ENCODE measurements around the gene CCDC88B.

Gene CCDC88B

GRCh38 chr11:64343767-64344559, 4.0 kb downstream of the CCDC88B start:
- no peak for DNase-seq

GRCh38 chr11:64344787-64345186, 4.8 kb downstream of the CCDC88B start:
- DNase-seq: no peak

GRCh38 chr11:64347193-64347867, 7.3 kb downstream of the CCDC88B start:
- no peak for DNase-seq

GRCh38 chr11:64348383-64349024, 8.5 kb downstream of the CCDC88B start:
- DNase-seq: no peak

DNA sequence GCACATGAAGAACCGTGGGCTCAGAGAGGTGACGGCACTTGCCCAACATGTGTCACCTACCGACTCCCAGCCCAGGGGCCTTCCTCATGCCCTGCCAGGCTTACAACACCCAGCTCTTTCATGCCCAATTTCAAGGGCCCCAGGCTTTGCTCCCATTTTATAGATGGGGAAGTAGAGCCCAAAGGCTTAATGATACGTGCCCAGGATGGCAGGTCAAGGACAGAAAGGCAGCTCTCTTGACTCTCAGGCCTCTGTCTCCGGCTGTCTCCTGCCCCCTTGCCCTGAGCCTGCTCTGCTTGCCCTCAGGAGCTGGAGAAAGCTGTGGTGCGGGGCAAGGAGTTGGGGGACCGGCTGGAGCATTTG, 9.0 kb downstream of the CCDC88B start:
- no peak for DNase-seq

GRCh38 chr11:64349404-64349803, 9.4 kb downstream of the CCDC88B start:
- no peak for DNase-seq

GRCh38 chr11:64351136-64351631, 11.2 kb downstream of the CCDC88B start:
- no peak for DNase-seq

DNA sequence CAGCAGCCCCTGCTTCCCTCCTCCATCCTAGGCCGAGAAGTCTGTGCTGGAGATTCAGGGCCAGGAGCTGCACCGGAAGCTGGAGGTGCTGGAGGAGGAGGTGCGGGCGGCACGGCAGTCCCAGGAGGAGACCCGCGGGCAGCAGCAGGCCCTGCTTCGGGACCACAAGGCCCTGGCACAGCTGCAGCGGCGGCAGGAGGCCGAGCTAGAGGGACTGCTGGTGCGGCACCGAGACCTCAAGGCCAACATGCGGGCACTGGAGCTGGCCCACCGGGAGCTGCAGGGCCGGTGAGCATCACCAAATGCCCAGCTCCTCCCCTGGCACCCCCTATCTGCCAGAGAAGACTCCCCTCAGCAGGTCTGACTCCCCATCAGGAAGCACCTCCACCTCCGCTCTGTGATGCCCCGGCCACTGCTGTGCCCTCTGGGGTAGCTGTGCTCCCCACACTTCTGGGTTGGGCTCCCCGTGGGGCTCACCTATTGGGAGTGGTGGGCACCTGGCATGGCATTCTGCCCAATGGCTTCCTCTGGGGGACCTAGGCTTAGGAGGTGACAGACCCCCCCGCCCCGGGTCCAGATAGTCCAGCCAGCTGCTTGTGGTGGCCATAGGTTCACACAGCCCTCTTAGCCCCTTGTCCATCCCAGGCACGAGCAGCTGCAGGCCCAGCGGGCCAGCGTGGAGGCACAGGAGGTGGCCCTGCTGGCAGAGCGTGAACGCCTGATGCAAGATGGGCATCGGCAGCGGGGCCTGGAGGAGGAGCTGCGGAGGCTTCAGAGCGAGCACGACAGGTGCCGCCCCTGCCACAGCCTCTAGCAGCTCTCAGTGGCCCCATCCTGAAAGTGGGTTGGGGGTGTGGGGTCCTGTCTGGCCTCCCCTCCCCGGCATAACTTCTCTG, 12.3 kb downstream of the CCDC88B start:
- no peak for DNase-seq

DNA sequence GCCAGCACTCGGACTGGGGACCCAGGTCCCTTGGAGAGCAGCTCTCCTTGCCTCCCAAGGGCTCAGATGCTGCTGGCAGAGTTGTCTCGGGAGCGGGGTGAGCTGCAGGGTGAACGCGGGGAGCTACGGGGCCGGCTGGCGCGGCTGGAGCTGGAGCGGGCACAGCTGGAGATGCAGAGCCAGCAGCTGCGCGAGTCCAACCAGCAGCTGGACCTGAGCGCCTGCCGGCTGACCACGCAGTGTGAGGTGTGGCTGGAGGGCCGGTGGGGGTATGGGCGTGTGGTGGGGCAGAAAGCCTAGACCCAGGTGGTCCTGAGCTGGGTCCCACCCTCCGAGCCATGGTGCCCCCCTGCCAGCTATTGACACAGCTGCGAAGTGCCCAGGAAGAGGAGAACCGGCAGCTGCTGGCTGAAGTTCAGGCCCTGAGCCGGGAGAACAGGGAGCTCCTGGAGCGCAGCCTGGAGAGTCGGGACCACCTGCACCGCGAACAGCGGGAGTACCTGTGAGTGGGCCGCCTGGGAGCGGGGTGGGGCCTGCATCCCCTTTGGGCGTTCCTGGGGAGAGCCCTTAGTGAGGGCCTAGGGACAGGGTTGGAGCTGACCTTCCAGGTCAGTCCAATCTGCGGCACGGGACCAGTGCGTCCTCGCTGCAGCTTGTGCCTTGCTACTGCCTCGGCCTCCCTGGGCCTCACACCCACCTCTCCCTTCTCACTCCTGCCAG, 13.2 kb downstream of the CCDC88B start:
- DNase-seq: no peak

- no peak for DNase-seq
Observed at GRCh38 chr11:64353715-64354506, 13.9 kb downstream of the CCDC88B start.

- peak; percentile 31 to 54 for DNase-seq
Observed at GRCh38 chr11:64355078-64355940, 15.3 kb downstream of the CCDC88B start.

DNA sequence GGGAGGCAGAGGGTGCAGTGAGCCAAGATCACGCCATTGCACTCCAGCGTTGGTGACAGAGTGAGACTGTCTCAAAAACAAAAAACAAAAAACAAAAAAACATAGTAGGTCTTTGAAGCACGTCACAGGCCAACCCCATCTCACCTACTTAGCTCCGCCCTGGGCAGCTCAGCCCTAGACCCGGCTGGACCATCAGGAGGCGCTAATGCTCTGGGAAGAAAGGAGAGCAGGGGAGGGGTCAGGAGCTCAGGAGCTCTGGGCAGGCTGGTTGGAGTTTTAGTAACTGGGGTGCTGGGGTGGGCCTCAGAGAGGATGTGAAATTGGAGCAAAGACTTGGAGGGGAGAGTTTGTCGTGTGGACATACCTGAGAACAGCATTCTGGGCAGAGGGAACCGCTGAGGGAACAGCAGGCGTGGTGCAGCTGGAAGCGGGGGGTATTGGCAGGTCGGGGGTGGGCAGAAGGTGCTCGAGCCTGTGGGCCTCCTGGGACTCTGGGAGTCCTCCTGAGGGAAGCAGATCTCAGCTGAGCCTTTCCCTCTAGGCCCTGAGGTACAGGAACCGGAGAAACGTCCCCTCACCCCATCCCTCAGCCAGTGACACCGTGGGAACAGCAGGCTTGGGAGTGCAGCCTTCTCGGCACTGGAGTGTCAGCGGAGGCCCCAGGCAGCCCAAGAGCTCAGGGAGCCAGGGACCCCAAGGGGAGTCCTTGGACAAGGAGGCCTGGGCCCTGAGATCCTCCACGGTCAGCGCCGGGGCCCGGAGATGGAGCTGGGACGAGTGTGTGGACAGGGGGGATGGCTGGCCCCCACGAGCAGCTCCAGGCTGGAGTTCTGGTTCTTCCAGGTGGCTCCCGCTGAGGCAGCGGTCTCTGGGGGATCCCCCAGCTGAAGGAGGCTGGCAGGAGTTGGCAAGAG, 16.8 kb downstream of the CCDC88B start:
- peak; percentile 43 to 54 for DNase-seq

- no peak for DNase-seq
Observed at GRCh38 chr11:64357446-64357845, 17.4 kb downstream of the CCDC88B start.

DNA sequence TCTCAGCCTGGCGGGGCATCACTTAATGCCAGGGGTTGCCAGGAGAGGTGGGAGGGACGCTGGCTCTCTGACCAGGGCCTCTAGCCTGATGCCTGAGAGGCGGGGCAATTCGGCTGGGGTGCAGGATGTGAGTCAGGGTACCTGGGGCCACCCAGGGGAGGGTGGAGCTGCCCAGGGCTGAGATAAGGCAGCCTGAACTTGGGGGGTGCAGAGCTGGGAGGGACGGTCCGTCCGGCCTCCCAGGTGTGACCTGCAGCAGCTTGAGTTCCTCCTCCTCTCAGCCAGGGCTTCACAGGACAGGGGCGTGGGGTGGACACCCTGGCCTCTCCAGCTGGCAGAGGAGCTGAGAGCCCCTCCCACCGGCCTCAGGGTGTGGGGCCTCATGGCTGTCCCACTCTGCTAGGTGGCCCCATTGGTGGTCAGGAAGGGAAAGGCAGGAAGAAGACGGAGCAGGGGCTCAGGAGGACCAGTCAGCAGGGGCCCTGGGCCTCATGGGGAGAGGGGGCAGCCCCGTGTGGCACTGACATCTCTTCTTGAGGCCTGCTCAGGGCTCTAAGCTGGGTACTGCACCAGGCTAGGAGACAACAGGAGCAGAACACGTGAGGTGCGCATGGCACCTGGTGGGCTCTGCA, 18.0 kb downstream of the CCDC88B start:
- peak; percentile 42 to 66 for DNase-seq

GRCh38 chr11:64358536-64358906, 18.5 kb downstream of the CCDC88B start:
- DNase-seq: no peak

GRCh38 chr11:64358907-64359711, 19.1 kb downstream of the CCDC88B start, which contains the start of gene RPS6KA4:
TSS of gene RPS6KA4 (plus strand) at chr11:64359162. CDS start at chr11:64359236, 74 bp downstream.
- peak; percentile 61 to 73 for DNase-seq

DNA sequence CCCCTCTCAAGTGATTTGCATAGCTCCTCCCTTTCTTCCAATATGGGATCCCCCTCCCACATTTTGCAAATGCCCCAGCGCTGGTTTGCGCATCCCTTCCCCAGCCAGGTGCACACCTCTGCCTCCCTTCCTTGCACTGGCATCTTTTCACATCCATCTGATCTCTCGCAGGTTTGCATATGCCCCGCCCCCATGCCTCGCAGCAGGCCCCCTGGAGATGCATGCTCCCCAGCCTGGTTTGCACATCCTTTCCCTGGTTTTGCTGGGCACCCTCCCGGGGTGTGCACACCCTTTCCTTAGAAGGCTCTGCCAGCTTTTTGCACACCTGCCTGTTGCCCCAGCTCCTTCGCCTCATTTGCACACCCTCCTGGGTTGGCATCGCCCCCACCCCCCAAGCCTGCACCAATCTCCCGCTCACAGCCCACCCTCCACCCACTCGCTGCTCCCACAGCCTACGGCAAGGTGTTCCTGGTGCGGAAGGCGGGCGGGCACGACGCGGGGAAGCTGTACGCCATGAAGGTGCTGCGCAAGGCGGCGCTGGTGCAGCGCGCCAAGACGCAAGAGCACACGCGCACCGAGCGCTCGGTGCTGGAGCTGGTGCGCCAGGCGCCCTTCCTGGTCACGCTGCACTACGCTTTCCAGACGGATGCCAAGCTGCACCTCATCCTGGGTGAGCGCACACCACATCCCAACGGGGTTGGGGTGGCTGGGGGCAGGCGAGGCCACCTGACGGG, 19.9 kb downstream of the CCDC88B start:
- peak in 1 of 2 donors; percentile 54 for DNase-seq
